ENCODE measurements around the gene HMGN2. TPM values are rescaled to one million over a fixed set of nuclear protein-coding genes. Genes with fewer than 3 reads are reported as not detected.

HMGN2 gene
- total and polyA plus RNA-seq, 2 of the 13 experiments (the other 11 are each of a cell fraction or from before 2014, with no cell fraction given): 63.4 to 343 TPM

GRCh38 chr1:26500488-26501175, 28.4 kb downstream of the HMGN2 start (continued):
- TF ChIP-seq, protein P1, sequence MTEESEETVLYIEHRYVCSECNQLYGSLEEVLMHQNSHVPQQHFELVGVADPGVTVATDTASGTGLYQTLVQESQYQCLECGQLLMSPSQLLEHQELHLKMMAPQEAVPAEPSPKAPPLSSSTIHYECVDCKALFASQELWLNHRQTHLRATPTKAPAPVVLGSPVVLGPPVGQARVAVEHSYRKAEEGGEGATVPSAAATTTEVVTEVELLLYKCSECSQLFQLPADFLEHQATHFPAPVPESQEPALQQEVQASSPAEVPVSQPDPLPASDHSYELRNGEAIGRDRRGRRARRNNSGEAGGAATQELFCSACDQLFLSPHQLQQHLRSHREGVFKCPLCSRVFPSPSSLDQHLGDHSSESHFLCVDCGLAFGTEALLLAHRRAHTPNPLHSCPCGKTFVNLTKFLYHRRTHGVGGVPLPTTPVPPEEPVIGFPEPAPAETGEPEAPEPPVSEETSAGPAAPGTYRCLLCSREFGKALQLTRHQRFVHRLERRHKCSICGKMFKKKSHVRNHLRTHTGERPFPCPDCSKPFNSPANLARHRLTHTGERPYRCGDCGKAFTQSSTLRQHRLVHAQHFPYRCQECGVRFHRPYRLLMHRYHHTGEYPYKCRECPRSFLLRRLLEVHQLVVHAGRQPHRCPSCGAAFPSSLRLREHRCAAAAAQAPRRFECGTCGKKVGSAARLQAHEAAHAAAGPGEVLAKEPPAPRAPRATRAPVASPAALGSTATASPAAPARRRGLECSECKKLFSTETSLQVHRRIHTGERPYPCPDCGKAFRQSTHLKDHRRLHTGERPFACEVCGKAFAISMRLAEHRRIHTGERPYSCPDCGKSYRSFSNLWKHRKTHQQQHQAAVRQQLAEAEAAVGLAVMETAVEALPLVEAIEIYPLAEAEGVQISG (CRISPR knock-in tag; IDR thresholded peaks at IDR 0.05): no peak; the same call in 1 of the 2 replicates
- no peak; the same call in 1 of the 2 replicates for TF ChIP-seq FOXK1 (CRISPR knock-in tag; IDR thresholded peaks at IDR 0.05; ENCODE audit: borderline replicate concordance, low read depth)
- 0 out of 2 replicates have a peak, but pooled peaks have one; percentile 4 for TF ChIP-seq DPF2 (CRISPR knock-in tag; IDR thresholded peaks at IDR 0.05; ENCODE audit: borderline replicate concordance, low read depth)
- peak; percentile 69; the same call in 1 of the 2 replicates for TF ChIP-seq REL (CRISPR knock-in tag; conservative IDR thresholded peaks at IDR 0.05)
- TF ChIP-seq RARA (CRISPR knock-in tag; IDR thresholded peaks at IDR 0.05): no peak
- TF ChIP-seq NFE2L1 (CRISPR knock-in tag; IDR thresholded peaks at IDR 0.05; ENCODE audit: borderline replicate concordance): no peak; the same call in 1 of the 2 replicates
- peak; percentile 15 to 24; a peak in 1 of 4 replicates for TF ChIP-seq KLF16 (CRISPR knock-in tag; IDR thresholded peaks at IDR 0.05)
- no peak for TF ChIP-seq ZNF484 (CRISPR knock-in tag; IDR thresholded peaks at IDR 0.05; ENCODE audit: borderline replicate concordance, low read depth)
- TF ChIP-seq JDP2 (CRISPR knock-in tag; IDR thresholded peaks at IDR 0.05; ENCODE audit: borderline replicate concordance): no peak; the same call in 1 of the 2 replicates
- no peak for TF ChIP-seq ZFP37 (CRISPR knock-in tag; IDR thresholded peaks at IDR 0.05; ENCODE audit: borderline replicate concordance)
- 0 out of 2 replicates have a peak, but pooled peaks have one; percentile 26 for TF ChIP-seq SMAD3 (CRISPR knock-in tag; IDR thresholded peaks at IDR 0.05)
- no peak for TF ChIP-seq CBX2 (IDR thresholded peaks at IDR 0.05; ENCODE audit: low read depth, low read length)
- no peak for TF ChIP-seq CBX2 (CRISPR knock-in tag; IDR thresholded peaks at IDR 0.05; ENCODE audit: low read depth)
- TF ChIP-seq HOXA7 (CRISPR knock-in tag; IDR thresholded peaks at IDR 0.05): no peak
- TF ChIP-seq, protein P2, sequence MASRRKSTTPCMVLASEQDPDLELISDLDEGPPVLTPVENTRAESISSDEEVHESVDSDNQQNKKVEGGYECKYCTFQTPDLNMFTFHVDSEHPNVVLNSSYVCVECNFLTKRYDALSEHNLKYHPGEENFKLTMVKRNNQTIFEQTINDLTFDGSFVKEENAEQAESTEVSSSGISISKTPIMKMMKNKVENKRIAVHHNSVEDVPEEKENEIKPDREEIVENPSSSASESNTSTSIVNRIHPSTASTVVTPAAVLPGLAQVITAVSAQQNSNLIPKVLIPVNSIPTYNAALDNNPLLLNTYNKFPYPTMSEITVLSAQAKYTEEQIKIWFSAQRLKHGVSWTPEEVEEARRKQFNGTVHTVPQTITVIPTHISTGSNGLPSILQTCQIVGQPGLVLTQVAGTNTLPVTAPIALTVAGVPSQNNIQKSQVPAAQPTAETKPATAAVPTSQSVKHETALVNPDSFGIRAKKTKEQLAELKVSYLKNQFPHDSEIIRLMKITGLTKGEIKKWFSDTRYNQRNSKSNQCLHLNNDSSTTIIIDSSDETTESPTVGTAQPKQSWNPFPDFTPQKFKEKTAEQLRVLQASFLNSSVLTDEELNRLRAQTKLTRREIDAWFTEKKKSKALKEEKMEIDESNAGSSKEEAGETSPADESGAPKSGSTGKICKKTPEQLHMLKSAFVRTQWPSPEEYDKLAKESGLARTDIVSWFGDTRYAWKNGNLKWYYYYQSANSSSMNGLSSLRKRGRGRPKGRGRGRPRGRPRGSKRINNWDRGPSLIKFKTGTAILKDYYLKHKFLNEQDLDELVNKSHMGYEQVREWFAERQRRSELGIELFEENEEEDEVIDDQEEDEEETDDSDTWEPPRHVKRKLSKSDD (CRISPR knock-in tag; IDR thresholded peaks at IDR 0.05; ENCODE audit: low read depth): no peak; the same call in 1 of the 2 replicates
- TF ChIP-seq ZMYM2 (CRISPR knock-in tag; IDR thresholded peaks at IDR 0.05): peak; percentile 64
- no peak for TF ChIP-seq TEAD3 (CRISPR knock-in tag; optimal IDR thresholded peaks at IDR 0.05; ENCODE audit: borderline replicate concordance)
- peak; percentile 83; the same call in 1 of the 2 replicates for TF ChIP-seq ZNF672 (CRISPR knock-in tag; IDR thresholded peaks at IDR 0.05)
- peak; percentile 41; the same call in 1 of the 2 replicates for TF ChIP-seq ZNF460 (CRISPR knock-in tag; IDR thresholded peaks at IDR 0.05; ENCODE audit: borderline replicate concordance)
- TF ChIP-seq IKZF5 (CRISPR knock-in tag; IDR thresholded peaks at IDR 0.05): peak; percentile 57; the same call in 1 of the 2 replicates
- TF ChIP-seq CCDC6 (CRISPR knock-in tag; IDR thresholded peaks at IDR 0.05): peak; percentile 80
- no peak for TF ChIP-seq ZFAT (CRISPR knock-in tag; conservative IDR thresholded peaks at IDR 0.05)

Measured in HepG2 (cell line).